Stimulated activated CD8-positive, alpha-beta memory T cell treated with anti-CD3 and anti-CD28 coated beads, Interleukin-4, amount 100 ng/mL, for 48 hours (primary cell): ENCODE data around the gene PI3.

Source experiments
- DNase-seq: peaks from one replicate; pipeline ENCODE4 v3.0.0-alpha.2; 2020

The PI3 gene

GRCh38 chr20:45189067-45189609 lies 14.4 kb downstream of the PI3 start:
- no peak for DNase-seq

- DNase-seq: no peak
Measured at GRCh38 chr20:45189861-45190260, 15.2 kb downstream of the PI3 start.

- no peak for DNase-seq
Measured at GRCh38 chr20:45191926-45192325, 17.2 kb downstream of the PI3 start.

GRCh38 chr20:45193331-45193730 lies 18.6 kb downstream of the PI3 start:
- no peak for DNase-seq

- no peak for DNase-seq
Measured at GRCh38 chr20:45206725-45207124, 32.0 kb downstream of the PI3 start, which contains the start of gene SEMG1. Gene SEMG1 (plus strand): TSS chr20:45207033. CDS start chr20:45207054, 21 bp downstream.

GRCh38 chr20:45209924-45210323 lies 35.2 kb downstream of the PI3 start:
- no peak for DNase-seq

GRCh38 chr20:45211569-45212474 lies 37.1 kb downstream of the PI3 start:
- no peak for DNase-seq

- no peak for DNase-seq
Measured at GRCh38 chr20:45212836-45213235, 38.1 kb downstream of the PI3 start.

GRCh38 chr20:45218124-45218523 lies 43.4 kb downstream of the PI3 start:
- no peak for DNase-seq

- no peak for DNase-seq
Measured at GRCh38 chr20:45218636-45219035, 43.9 kb downstream of the PI3 start.

- DNase-seq: no peak
Measured at GRCh38 chr20:45221076-45221475, 46.4 kb downstream of the PI3 start, which contains the start of gene SEMG2. Gene SEMG2 (plus strand): TSS chr20:45221373. CDS start chr20:45221390, 17 bp downstream.

- no peak for DNase-seq
Measured at GRCh38 chr20:45223136-45223535, 48.4 kb downstream of the PI3 start.
